GM19351 (cell line): Measurements from ENCODE around the gene KBTBD8.

Source experiments
- ATAC-seq: cut with Tn5 transposase; IDR thresholded peaks from one replicate; pipeline ENCODE4 v1.9.1; 2021; ENCODE audit warnings: mild to moderate bottlenecking, moderate library complexity; ENCODE audit not compliant: unreplicated experiment

The KBTBD8 gene

GRCh38 chr3:67033079-67033478 is 35.0 kb downstream of the KBTBD8 start:
- ATAC-seq, result no peak

GRCh38 chr3:67034371-67034770 is 36.3 kb downstream of the KBTBD8 start:
- no peak for ATAC-seq

- no peak for ATAC-seq
Observed at GRCh38 chr3:67037615-67038014, 39.5 kb downstream of the KBTBD8 start.

GRCh38 chr3:67044295-67044694 is 46.2 kb downstream of the KBTBD8 start:
- no peak for ATAC-seq

GRCh38 chr3:67044955-67045354 is 46.8 kb downstream of the KBTBD8 start:
- no peak for ATAC-seq

GRCh38 chr3:67045711-67046465 is 47.8 kb downstream of the KBTBD8 start:
- ATAC-seq, result no peak

GRCh38 chr3:67047051-67047450 is 48.9 kb downstream of the KBTBD8 start:
- no peak for ATAC-seq

- peak; percentile 91 for ATAC-seq
Observed at GRCh38 chr3:67048067-67048714, 50.1 kb downstream of the KBTBD8 start.

GRCh38 chr3:67048715-67049074 is 50.6 kb downstream of the KBTBD8 start:
- ATAC-seq, result peak; percentile 66

- ATAC-seq, result no peak
Observed at GRCh38 chr3:67059443-67059842, 61.3 kb downstream of the KBTBD8 start.
